GM18505 (cell line): Measurements from ENCODE around the gene RBM6.
"Not testable (repeated sequence)": the region's sequence is repeated elsewhere in the genome, so short reads cannot be mapped to it uniquely, and the experiment has no call there.

ENCODE experiments used
- ATAC-seq: cut with Tn5 transposase; IDR thresholded peaks from one replicate; pipeline ENCODE4 v1.9.1; 2021; ENCODE audit not compliant: unreplicated experiment
- POLR2A ChIP-seq: IDR thresholded peaks from 4 replicates; pipeline ENCODE4 v1.6.1; 2011; ENCODE audit warnings: borderline replicate concordance; ENCODE audit not compliant: insufficient read depth, insufficient read length; ENCODE audit errors: extremely low read depth

The RBM6 gene

DNA sequence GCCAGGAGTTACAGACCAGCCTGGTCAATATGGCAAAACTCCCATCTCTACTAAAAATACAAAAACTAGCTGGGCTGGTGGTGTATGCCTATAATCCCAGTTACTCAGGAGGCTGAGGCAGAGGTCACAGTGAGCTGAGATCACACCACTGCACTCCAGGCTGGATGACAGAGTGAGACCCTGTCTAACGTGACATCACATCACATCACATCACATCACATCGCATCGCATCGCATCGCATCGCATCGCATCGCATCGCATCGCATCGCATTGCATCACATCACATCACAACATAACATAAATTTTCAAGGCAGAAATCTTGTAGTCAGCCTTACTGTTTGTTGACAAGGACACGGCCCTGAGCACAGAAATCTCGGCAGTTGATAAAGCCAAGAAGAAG lies 44.4 kb downstream of the RBM6 start:
- no peak for TF ChIP-seq POLR2A
- no peak for ATAC-seq

DNA sequence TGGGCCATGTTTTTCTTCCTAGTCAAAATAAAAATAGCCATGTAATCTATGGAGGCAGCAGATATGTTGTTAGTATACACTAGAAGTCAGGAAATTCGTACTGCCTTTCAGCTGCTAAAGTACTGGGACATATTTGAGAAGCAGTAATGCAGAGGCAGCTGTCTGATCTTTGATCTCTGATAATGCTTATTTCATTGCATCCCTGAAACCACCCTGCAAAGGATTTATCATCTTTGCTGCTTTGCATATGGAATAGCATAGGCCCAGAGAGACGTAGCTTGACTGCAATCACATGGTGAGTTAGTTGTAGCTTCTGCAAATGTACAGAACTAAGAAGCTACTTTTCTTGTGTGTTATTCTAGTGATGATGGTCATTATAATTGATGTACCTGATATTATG lies 52.4 kb downstream of the RBM6 start:
- no peak for TF ChIP-seq POLR2A
- no peak for ATAC-seq

DNA sequence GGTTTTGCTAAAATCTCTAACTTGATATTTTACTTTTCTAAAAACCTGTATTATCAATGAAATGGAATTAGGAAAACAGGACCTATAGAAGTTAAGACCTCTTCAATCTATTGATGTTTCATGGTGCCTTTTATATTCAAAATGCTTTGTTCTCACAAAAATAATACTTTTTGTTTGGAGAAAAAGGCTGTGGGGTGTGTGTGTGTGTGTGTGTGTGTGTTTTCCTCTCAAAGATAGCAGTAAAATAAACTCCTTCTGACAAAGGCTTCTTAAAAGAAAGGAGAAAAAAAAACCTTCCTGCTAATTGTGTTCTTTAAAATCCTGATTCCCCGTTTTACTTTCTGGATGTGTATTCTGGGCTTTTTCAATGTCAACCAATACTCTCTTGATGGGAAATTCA lies 54.5 kb downstream of the RBM6 start:
- no peak for TF ChIP-seq POLR2A
- ATAC-seq, result no peak

DNA sequence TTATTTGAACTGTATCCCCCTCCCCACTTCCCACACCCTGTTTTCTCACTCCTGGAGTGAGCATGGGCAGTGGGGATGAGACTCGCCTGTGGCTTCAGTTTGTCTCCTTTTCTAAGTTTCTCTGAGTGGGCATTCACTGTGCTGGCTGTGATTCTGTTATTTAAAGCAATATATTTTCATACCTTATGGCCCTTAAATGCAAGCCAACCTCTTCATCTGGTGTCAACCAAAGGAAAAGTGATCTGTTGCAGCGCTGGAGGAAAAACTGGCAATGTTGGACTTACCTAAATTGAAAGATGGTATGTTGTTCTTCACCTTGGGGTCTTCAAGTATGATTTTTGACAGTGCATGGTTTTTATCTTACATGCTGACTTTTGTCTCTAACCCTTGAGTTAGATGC lies 56.1 kb downstream of the RBM6 start:
- no peak for ATAC-seq
- TF ChIP-seq POLR2A, result no peak

GRCh38 chr3:49997862-49998261 lies 57.9 kb downstream of the RBM6 start:
- no peak for ATAC-seq
- no peak for TF ChIP-seq POLR2A

DNA sequence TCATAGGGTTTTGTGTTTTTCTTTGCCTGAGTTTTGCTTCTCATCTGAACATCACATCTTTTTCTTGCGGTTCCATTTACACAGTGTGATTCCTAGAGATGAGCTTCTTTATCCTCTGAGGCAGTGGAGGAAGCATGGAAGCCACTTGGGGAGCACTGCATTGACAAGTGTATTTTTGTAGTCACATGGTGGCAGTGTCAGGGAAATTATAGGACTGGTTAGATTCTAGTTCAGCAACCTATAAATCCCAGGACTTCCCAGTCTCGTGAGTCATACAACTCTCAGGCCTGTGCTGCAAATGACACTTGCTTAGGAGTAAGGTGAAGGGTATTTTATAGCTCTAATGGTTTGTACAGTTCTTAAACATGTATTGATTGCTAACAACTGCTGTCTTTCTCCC lies 58.4 kb downstream of the RBM6 start:
- ATAC-seq, result no peak

DNA sequence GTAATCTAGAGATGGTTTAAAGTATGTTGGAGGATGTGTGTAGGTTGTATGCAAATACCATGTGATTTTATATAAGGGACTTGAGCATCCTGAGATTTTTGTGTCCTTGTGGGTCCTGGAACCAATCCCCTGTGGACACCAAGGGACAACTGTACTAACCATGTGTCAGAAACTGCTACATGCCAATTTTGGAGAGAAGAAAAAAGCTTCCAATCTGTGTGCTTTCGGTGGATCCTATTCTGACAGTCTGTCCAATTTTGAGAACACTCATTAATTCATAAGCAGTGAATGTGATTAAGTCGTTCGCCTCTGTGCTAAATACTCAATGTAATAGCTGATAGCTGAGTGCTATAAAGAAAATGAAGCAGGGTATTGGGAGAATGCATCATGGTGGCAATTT lies 61.6 kb downstream of the RBM6 start:
- no peak for TF ChIP-seq POLR2A
- ATAC-seq, result no peak

More for the DNA sequence above, 58.4 kb downstream of the RBM6 start:
- TF ChIP-seq POLR2A, result no peak

GRCh38 chr3:50003216-50003615 lies 63.3 kb downstream of the RBM6 start:
- no peak for TF ChIP-seq POLR2A
- ATAC-seq, result no peak

GRCh38 chr3:50003824-50004223 lies 63.9 kb downstream of the RBM6 start:
- TF ChIP-seq POLR2A, result no peak

DNA sequence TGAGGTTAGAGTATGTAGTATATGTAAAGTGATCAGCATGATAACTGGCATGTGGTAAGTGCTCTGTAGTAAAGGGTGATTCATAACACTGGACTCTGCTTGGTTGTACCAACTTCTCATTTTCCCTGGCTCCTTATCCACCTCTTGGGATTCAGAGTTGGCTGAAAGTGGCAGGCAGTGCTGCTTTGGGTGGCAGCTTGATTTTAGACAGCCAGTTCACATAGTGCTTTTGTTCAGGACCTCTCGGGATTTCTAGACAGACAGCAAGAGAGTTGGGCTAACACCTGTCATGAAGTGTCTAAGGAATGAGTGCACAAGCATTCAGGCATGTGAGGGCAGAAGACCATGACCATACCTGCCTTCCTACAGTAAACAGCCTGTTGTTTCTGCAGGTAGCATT lies 69.0 kb downstream of the RBM6 start:
- no peak for TF ChIP-seq POLR2A
- no peak for ATAC-seq

More at GRCh38 chr3:50003824-50004223, 63.9 kb downstream of the RBM6 start:
- no peak for ATAC-seq

- no peak for ATAC-seq
These were observed 71.0 kb downstream of the RBM6 start for GRCh38 chr3:50010959-50011358.

DNA sequence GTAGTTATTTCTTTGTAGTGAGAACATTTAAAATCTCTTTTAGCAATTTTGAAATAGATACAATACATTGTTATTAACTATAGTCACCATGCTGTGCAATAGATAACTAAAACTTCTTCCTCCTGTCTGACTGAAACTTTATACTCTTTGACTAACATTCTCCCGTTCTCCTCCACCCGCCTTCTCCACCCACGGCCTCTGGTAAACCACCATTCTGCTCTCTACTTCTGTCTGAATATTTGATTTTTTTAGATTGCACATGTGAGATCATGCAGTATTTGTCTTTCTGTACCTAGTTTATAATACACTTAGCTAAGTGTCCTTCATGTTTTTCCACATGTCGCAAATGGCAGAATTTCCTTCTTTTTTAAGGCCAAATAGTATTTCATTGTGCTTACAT lies 76.0 kb downstream of the RBM6 start:
- no peak for ATAC-seq
- TF ChIP-seq POLR2A, result no peak

More at GRCh38 chr3:50010959-50011358, 71.0 kb downstream of the RBM6 start:
- no peak for TF ChIP-seq POLR2A

DNA sequence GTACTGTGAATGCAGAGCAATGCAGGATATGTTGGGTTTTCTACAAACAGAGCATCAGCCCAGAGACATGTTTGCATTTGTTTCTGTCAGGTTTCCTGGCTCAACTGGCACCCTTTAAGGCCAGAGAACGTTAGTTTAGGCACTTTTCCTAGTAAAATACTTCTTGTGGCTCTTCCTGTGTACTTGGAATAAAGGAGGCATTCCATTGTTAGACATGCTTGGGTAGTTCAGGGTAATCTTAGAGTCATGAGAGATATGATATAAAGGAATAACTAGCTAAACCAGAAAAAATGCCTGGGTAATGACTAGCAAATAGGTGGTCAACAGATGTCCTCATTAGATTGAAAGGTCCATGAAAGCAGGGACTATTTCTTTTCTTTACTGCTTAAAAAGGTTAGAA lies 88.4 kb downstream of the RBM6 start:
- TF ChIP-seq POLR2A, result no peak
- ATAC-seq, result no peak

GRCh38 chr3:50031201-50031600 lies 91.3 kb downstream of the RBM6 start:
- ATAC-seq, result not testable (repeated sequence)

GRCh38 chr3:50044976-50045375 lies 105.0 kb downstream of the RBM6 start:
- no peak for ATAC-seq
- no peak for TF ChIP-seq POLR2A
